ENCODE measurements around the gene KRT1.
A peak's percentile ranks its signal among the peaks of the same experiment; 100 is the strongest.
"Not testable (repeated sequence)": the region's sequence is repeated elsewhere in the genome, so short reads cannot be mapped to it uniquely, and the experiment has no call there.

The KRT1 gene

DNA sequence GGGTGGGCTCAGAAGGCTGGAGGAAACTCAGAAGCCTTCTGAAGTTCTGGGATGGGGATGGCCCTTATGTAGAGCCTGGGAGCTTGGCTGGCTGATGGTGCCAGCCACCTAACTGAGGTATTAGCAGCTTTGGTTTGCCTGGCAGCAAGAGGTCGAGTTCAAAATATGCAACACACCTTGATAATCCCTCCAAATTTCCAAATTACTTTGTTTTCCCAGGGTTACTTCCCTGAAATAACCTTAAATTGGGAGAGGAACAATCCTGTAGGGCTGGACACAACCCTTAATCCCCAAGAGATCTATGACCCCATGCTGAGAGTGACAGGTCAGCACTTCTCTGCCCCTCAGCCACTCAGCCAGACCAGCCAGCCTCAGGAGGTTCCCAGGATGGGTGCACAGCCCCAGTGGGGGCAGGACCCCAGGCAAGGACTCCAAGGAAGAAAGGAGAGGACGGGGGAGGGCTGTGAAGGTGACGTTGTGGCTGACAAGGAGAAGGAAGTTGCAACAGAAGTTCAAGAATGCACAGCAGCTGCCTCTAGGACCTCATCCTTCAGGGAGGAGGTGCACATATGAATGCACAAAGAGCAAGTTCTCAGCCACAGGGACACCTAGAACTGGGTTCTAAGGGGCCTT lies 41.7 kb upstream of the KRT1 start:
- H3K4me3 ChIP-seq (ENCODE audit: low read depth, low read length), result no peak overlapping the region
- no peak for DNase-seq (ENCODE audit: low read depth)
- TF ChIP-seq, protein P1, sequence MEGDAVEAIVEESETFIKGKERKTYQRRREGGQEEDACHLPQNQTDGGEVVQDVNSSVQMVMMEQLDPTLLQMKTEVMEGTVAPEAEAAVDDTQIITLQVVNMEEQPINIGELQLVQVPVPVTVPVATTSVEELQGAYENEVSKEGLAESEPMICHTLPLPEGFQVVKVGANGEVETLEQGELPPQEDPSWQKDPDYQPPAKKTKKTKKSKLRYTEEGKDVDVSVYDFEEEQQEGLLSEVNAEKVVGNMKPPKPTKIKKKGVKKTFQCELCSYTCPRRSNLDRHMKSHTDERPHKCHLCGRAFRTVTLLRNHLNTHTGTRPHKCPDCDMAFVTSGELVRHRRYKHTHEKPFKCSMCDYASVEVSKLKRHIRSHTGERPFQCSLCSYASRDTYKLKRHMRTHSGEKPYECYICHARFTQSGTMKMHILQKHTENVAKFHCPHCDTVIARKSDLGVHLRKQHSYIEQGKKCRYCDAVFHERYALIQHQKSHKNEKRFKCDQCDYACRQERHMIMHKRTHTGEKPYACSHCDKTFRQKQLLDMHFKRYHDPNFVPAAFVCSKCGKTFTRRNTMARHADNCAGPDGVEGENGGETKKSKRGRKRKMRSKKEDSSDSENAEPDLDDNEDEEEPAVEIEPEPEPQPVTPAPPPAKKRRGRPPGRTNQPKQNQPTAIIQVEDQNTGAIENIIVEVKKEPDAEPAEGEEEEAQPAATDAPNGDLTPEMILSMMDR (IDR thresholded peaks at IDR 0.05; ENCODE audit: control insufficient read depth, extremely low read depth, insufficient read depth), result no peak

DNA sequence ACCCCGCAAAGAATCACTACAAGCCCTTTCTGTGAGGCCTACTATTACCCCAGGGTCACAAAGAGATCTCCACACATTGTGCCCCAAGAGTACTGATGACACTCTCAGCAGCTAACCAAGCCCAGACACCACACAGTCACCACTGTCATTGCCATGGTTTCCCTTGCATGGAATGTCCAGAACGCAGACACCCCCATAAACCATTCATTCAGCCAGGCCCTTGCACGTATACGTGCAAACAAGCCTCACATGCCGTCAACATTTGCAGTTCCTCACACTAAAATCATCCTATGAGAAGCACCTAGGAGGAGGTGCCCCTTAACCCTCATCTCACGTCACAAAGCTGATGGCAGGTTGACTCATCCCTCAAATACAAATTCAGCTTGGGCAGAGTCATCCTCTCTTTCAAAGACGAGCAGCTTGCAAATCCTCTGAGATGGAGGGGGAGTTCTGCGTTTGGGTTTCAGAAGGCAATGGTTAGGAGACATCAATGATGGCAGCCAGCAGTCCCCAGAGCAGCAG lies 40.2 kb upstream of the KRT1 start:
- DNase-seq (ENCODE audit: low read depth), result no peak
- TF ChIP-seq, protein P1 (IDR thresholded peaks at IDR 0.05; ENCODE audit: control insufficient read depth, extremely low read depth, insufficient read depth), result no peak
- no peak overlapping the region for H3K4me3 ChIP-seq (ENCODE audit: low read depth, low read length)

DNA sequence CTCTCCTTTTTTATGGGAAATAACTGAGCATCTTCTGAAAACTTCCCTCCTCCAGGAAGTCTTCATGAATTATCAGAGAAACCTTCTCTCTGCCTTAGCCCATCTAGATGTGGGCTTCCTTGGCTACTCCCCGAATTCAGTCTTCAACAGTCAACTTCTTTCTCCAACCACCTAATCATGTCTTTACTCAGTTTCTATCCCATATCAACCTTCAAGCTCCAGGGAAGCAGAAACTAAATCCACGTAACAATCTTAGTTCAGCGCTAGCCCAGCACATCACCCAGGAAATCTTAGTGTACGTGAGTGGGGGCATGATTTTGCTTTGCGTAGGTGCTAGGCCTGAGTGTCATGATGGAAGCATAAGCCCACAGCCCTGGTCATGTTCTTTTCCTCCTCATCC lies 35.9 kb upstream of the KRT1 start:
- H3K4me3 ChIP-seq (ENCODE audit: low read depth, low read length), result no peak overlapping the region
- TF ChIP-seq, protein P1 (IDR thresholded peaks at IDR 0.05; ENCODE audit: control insufficient read depth, extremely low read depth, insufficient read depth), result no peak
- no peak for DNase-seq (ENCODE audit: low read depth)

DNA sequence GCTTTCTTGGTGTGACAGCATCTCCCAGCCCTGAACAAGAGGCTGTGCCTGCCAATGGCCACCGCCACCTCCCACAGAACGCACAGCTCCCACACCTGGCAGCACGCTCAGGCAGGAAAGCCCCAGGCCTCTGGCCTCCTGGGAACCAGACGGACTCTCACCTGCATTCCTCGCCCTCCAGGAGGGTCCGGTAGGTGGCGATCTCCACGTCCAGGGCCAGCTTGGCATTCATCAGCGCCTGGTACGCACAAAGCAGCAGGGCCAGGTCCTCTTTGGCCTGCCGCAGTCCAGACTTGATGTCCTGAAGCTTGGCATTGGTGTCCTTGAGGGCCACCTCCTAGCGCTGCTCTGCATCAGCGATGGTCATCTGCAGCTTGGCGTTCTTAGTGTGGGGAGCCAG lies 35.2 kb upstream of the KRT1 start:
- no peak overlapping the region for H3K4me3 ChIP-seq (ENCODE audit: low read depth, low read length)
- peak; percentile 22 for DNase-seq (ENCODE audit: low read depth)
- TF ChIP-seq, protein P1 (IDR thresholded peaks at IDR 0.05; ENCODE audit: control insufficient read depth, extremely low read depth, insufficient read depth), result peak; percentile 61

DNA sequence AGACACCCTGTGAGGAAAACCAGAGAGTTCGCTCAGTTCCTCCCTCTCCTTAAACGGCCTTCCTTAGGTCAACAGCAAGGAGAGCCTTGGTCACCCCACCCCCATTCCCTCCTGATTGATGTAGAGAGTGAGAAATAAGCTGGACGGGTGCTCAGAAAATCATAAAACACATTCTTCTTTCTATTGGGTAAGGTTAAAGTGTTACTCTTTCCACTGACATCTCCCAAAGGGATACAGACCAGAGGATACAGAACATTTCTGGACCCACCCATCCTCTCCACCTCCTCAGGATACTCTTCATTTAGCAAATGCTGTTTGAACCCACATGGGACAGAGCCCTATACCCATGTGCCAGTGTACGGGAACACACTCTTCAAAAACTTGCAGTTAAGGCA lies 34.7 kb upstream of the KRT1 start:
- TF ChIP-seq, protein P1 (IDR thresholded peaks at IDR 0.05; ENCODE audit: control insufficient read depth, extremely low read depth, insufficient read depth), result no peak
- no peak for DNase-seq (ENCODE audit: low read depth)
- H3K4me3 ChIP-seq (ENCODE audit: low read depth, low read length), result no peak overlapping the region

DNA sequence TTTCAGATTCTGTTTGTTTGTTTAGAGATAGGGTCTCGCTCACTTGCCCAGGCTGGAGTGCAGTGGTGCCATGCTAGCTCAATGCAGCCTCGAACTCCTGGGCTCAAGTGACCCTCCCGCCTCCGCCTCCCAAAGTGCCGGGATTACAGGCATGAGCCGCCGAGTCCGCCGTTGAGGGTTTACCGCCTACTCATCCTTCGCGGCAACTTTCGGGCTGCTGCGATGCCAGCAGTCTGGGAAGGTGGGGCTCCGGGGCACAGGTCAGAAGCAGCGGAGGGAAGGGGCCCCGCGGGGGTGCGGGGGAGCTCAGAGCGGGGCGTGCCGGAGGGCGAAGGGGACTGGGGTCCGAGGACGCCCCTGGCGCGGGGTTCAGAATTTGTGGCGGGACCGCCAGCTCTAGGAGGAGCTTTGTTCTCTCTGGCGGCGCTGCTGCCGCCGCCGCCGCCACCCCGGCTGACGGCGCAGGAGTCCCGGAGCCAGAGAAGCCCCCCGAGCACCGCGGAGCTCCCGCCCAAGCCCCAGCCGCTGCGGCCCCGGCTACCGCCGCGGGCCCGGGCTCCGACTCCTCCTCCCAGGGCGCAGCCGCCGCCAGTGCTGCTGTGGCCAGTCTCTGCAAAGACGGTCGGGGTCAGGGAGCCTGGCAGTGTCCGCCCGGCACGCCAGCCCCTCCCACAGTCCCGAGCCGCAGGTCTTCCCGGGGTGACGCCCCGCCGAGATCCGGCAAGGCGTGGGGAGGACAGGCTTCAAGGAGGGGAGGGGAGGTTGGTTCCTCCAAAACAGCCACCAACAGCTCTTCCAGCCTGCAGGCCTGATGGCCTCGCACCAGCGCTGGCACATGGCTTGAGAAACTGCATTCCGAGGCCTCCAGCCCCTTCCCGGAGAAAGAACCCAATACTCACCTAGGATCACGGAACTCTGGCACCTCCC lies 34.0 kb upstream of the KRT1 start:
- no peak overlapping the region for H3K4me3 ChIP-seq (ENCODE audit: low read depth, low read length)
- no peak for DNase-seq (ENCODE audit: low read depth)
- TF ChIP-seq, protein P1 (IDR thresholded peaks at IDR 0.05; ENCODE audit: control insufficient read depth, extremely low read depth, insufficient read depth), result no peak

DNA sequence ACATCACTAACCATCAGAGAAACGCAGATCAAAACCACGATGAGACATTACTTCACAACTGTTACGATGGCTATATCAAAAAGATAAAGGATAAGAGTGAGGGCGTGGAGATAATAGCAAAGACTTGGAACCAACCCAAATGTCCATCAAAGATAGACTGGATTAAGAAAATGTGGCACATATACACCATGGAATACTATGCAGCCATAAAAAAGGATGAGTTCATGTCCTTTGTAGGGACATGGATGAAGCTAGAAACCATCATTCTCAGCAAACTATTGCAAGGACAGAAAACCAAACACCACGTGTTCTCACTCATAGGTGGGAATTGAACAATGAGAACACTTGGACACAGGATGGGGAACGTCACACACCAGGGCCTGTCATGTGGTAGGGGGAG lies 31.9 kb upstream of the KRT1 start:
- not testable (repeated sequence) for H3K4me3 ChIP-seq (ENCODE audit: low read depth, low read length)

More for the DNA sequence above, 31.9 kb upstream of the KRT1 start:
- not testable (repeated sequence) for DNase-seq (ENCODE audit: low read depth)

Data from LNCaP clone FGC (cell line).